Cortex of kidney (tissue), 1 donor: ENCODE data around the gene NYNRIN.

Experiments
- DNase-seq: peaks from one replicate; lab custom pipeline; 2025; lab: John Stamatoyannopoulos, UW

NYNRIN gene

GRCh38 chr14:24392325-24393091 lies 6.3 kb upstream of the NYNRIN start:
- no peak for DNase-seq

GRCh38 chr14:24394275-24394674 lies 4.5 kb upstream of the NYNRIN start:
- no peak for DNase-seq

GRCh38 chr14:24395609-24396582 lies 2.9 kb upstream of the NYNRIN start:
- DNase-seq, result no peak

- DNase-seq, result no peak
Measured at GRCh38 chr14:24397639-24398292, 1.0 kb upstream of the NYNRIN start.

- no peak for DNase-seq
Measured at GRCh38 chr14:24398293-24398652, 530 bp upstream of the NYNRIN start.

- no peak for DNase-seq
Measured at GRCh38 chr14:24399447-24399822, 632 bp downstream of the NYNRIN start.

GRCh38 chr14:24399999-24400718 lies 1.4 kb downstream of the NYNRIN start:
- no peak for DNase-seq

- DNase-seq, result no peak
Measured at GRCh38 chr14:24401810-24402702, 3.3 kb downstream of the NYNRIN start.

- DNase-seq, result no peak
Measured at GRCh38 chr14:24403294-24403998, 4.6 kb downstream of the NYNRIN start.

GRCh38 chr14:24404814-24405213 lies 6.0 kb downstream of the NYNRIN start:
- no peak for DNase-seq

- DNase-seq, result no peak
Measured at GRCh38 chr14:24406416-24406815, 7.6 kb downstream of the NYNRIN start.

GRCh38 chr14:24407608-24408325 lies 9.0 kb downstream of the NYNRIN start:
- no peak for DNase-seq

GRCh38 chr14:24408764-24409163 lies 10.0 kb downstream of the NYNRIN start:
- DNase-seq, result no peak

- no peak for DNase-seq
Measured at GRCh38 chr14:24409192-24409591, 10.4 kb downstream of the NYNRIN start.

- DNase-seq, result no peak
Measured at GRCh38 chr14:24409956-24410355, 11.2 kb downstream of the NYNRIN start.

GRCh38 chr14:24411443-24412389 lies 12.9 kb downstream of the NYNRIN start:
- no peak for DNase-seq

GRCh38 chr14:24414077-24414476 lies 15.3 kb downstream of the NYNRIN start:
- DNase-seq, result no peak

- no peak for DNase-seq
Measured at GRCh38 chr14:24414732-24415420, 16.1 kb downstream of the NYNRIN start.
